Adrenal gland (tissue), 5 donors: ENCODE measurements around the gene STK39.

Experiments
- POLR2A ChIP-seq, 2 donors: fragments of 450-650 bp; IDR thresholded peaks; one replicate each; pipeline ENCODE4 v1.6.1; 2017; ENCODE audit warnings: antibody characterized with exemption in 2 of 2, mild to moderate bottlenecking in 2 of 2, moderate library complexity in 1 of 2
- TF ChIP-seq, protein P1 (sequence below), 6 experiments: fragments of 450-650 bp in 4 of 6; fragments of 200-600 bp in 2 of 6; sonication (generic) in 1 of 6; IDR thresholded peaks; 1 replicate in 5 of 6; 2 replicates in 1 of 6; pipeline versions ENCODE4 v1.5.1 to v1.8.0; 2016 to 2021; ENCODE audit warnings: antibody characterized with exemption in 6 of 6, mild to moderate bottlenecking in 2 of 6, moderate library complexity in 1 of 6
- donor health status: DM: no; HTN: no; CAD: no.

DNA sequence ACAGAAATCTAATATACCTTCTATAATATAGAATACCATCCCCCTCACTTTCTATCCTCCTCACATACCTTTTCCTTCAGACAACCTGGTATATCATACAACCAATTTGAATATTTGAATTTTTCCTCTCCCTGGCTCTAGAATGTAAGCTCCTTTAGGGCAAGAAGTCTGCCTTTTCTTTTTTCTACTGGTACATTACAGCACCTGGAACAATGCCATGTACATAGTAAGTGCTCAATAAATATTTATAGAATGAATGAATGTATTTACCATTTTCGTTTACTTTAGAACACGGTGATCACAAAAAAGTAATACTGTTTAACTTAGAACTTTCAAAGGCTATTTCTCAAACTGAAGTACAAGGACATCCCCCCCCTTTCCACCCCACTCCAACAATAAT lies 187.6 kb downstream of the STK39 start:
- TF ChIP-seq, protein P1, sequence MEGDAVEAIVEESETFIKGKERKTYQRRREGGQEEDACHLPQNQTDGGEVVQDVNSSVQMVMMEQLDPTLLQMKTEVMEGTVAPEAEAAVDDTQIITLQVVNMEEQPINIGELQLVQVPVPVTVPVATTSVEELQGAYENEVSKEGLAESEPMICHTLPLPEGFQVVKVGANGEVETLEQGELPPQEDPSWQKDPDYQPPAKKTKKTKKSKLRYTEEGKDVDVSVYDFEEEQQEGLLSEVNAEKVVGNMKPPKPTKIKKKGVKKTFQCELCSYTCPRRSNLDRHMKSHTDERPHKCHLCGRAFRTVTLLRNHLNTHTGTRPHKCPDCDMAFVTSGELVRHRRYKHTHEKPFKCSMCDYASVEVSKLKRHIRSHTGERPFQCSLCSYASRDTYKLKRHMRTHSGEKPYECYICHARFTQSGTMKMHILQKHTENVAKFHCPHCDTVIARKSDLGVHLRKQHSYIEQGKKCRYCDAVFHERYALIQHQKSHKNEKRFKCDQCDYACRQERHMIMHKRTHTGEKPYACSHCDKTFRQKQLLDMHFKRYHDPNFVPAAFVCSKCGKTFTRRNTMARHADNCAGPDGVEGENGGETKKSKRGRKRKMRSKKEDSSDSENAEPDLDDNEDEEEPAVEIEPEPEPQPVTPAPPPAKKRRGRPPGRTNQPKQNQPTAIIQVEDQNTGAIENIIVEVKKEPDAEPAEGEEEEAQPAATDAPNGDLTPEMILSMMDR (IDR thresholded peaks at IDR 0.05) = no peak
- TF ChIP-seq POLR2A (IDR thresholded peaks at IDR 0.05) = no peak
